GM15510 (cell line): ENCODE results near the gene CACNA1S.

ENCODE experiments used
- POLR2A ChIP-seq: IDR thresholded peaks from 3 replicates; pipeline ENCODE4 v1.6.1; 2011; ENCODE audit warnings: borderline replicate concordance; ENCODE audit not compliant: insufficient read length; ENCODE audit errors: extremely low read depth

The CACNA1S gene

DNA sequence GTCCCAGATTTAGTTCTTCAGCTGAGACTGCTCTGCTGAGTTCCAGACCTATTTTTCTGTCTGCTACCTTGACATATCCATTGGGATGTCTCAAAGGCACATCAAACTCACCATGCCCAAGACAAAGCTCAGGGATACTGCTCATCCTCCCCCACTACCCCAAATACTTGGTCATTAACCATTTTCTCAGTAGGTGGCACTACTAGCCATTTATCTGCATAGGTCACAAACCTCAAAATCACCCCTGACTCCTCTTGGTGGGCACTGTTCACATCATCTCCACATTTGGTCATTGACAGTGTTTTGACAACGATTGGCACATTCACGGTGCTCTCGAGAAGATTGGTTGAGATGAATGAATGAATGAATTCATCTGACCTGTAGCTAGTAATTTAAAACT lies 32.1 kb downstream of the CACNA1S start:
- TF ChIP-seq POLR2A = no peak

DNA sequence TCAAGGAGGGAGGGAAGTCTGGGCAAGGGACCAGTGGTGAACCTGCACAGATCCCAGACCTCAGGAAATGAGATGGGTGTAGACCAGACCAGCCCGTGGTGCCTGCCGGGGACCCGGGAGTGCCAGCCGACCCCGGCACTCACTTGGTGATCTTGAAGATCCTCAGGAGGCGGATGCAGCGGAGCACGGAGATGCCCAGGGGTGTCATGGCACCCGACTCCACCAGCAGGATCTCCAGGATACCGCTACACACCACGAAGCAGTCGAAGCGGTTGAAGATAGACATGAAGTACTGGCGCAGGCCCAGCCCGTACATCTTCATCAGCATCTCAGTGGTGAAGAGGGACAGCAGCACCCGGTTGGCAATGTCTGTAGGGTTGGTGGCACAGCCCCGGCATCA lies 34.5 kb downstream of the CACNA1S start:
- no peak for TF ChIP-seq POLR2A

DNA sequence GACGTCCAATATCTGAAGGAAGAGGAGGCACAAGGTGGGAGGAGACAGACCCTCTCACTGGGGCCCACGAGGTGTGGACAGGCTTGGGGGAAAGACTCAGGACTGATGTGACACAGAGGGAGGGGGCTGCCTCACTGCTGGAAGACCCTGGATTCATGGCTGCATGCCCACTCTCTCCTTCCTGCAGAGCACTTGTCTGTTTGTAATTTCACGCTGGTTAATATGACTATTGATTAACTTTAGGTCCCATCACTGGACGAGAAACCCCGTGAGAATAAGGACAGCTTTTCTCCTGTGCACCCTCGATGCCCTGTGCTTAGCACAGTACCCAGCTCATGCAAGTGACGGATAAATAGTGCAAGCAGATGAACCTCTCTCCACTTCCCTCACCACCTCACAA lies 35.1 kb downstream of the CACNA1S start:
- TF ChIP-seq POLR2A = no peak

DNA sequence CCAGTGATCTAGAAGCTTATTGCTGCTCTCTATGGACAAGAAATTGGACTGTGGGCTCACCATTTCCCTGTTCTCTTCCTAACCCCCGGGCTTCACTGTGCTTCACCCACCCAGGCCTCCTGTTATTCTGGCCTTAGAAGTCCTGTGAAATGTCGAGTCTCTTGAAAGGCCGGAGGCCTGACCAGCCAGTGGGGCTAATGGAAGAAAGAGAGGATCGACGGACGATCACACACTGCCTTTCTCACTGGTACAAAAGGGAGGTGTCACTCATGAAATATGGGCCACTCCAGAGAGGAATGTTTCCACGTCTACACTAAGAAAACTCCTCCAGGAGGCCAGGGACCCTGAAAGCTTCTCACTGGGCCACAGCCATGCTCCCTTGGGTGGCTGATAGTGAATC lies 36.1 kb downstream of the CACNA1S start:
- no peak for TF ChIP-seq POLR2A

DNA sequence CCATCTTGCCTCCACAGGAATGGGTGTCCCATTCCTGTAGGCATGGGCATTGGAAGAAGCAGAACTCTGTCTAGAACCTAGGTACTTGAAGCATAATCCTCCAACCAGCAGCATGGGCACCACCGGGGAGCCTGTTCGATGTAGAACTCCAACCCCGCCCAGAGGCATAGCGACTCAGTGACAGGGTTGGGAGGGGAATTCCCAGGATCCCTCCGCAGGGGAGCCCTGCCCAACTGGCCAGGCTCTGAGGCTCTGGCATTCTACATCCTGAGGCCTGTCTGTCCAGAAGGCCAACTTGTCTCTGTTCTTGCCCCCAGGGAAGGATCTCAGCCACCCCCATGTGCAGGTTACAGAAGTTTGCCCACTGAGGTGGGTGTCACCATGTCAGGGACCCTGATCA lies 38.2 kb downstream of the CACNA1S start:
- TF ChIP-seq POLR2A = no peak

DNA sequence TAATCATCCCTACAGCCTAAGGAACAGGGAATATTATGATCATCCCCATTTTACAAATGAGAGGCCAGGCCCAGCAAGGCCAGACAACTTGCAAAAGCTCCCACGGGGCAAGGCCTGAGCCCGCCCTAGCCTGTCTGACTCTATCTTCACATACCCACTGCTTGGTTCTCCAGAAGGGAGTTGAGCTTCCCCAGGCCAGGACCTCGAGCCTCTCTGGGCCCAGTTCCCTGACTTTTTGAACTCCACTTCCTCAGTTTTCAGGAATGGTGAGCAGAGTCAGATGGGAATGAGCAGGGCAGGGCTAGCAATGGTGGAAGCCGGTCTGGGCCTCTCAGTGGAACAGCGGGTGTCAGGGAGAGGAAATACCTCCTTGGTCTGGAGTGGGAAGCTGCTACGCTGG lies 39.3 kb downstream of the CACNA1S start:
- TF ChIP-seq POLR2A = no peak

DNA sequence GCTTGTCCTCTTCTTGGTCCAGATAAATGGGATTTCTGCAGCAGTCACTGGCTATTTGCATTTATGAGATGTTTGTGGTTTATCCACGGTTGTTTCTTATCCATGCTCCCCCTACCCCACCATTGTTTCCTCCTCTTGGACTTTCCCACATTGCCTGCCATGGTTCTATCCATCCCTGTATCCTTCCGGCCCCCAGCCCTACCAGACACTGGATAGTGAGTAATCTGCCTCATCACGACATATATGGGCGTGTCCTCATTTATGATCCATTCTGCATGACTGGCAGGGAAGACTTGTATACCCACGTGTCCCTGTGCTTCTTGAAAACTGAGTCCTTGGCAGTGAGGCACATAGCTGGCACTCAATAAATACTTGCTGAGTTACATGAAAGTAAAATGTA lies 40.1 kb downstream of the CACNA1S start:
- TF ChIP-seq POLR2A = no peak

DNA sequence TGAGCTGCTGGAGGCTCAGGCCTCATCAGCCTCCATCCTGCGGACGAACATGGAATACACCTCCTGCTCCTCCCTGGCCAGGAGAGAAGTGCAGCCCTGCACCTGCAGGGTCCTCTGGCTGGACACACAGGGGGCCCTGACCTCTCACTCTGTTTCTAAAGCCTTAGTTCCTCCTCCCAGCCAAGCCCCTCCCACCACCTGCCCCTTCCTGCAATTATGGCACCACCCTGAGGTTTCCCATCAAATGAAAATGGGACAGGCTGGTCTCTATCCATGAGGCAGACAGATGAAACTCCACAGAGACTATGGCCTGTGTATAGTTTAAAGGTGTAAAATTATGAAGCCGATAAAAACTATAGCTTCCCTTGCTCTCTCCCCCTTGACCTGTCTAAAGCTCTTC lies 42.6 kb downstream of the CACNA1S start:
- TF ChIP-seq POLR2A = no peak

DNA sequence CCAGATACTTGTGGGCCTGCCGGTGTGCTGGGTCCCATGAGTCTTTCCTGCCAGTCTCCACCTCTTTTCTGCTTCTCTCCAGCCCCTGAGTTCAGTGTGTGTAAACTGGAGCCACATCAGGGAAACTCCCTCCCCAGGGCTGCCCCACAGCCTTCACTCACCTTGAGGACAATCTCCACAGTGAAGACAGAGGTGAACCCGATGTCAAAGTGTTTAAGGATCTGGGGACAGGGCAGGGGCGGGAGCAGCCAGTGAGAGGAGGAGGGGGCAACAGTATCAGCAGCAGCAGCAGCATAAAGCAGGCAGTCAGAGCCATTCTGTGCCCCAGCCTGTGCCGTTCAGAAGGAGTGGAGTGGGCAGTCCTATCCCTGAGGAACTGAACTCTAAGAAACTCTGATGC lies 43.2 kb downstream of the CACNA1S start:
- no peak for TF ChIP-seq POLR2A

DNA sequence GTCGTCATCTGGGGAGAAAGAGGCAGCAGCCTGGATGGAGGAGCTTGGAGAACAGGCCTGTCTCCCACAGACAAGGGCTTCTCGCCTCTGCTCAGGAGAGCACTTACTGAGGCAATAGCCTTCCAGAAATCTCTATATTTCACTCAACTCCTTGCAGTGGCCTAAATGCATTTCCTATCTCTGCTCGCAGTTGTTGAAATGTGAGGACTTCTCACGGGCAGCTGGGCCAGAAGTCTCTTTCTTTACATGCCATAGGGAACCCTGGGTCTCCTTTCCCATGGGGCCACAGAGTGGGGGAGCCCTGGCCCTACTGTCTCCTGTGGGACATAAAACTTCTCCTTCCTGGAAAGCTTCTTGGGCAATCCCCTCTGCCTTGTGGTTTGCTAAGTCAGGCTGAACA lies 45.2 kb downstream of the CACNA1S start:
- no peak for TF ChIP-seq POLR2A

DNA sequence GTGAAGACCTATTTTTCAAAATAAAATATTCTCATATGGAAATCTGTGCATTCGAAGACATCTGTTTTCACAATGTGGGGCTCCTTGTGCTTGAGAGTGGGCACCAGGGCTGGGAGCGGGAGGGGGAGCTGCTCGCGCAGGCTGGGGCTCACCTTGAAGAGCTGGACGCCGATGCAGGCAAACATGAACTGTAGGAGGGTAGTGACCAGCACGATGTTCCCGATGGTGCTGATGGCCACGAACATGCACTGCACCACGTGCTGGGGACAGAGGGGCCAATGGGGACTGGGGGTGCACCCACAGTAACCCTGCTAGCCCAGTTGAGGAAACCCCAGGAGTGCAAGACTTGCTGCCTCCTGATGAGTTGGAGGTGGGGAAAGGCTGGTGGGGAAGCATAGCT lies 46.5 kb downstream of the CACNA1S start:
- TF ChIP-seq POLR2A = no peak

DNA sequence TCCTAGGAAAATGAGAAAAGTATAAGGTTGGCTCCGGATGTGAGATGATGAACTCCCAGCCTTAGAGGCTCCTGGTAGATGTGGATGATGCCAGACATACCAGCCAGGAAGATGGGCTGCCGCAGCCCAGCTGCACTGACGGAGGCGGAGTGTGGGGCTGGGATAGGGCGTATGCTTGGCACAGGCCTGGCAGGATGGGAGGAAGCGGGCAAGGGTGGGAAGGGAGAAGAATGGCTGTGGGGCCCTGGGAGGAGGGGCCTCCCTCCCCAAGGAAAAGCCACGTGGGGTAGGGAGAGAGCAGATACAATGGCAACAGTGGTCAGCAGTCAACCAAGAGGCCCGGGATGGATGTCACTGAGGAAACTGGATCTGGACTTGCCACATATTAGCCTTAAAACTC lies 47.4 kb downstream of the CACNA1S start:
- TF ChIP-seq POLR2A = no peak

DNA sequence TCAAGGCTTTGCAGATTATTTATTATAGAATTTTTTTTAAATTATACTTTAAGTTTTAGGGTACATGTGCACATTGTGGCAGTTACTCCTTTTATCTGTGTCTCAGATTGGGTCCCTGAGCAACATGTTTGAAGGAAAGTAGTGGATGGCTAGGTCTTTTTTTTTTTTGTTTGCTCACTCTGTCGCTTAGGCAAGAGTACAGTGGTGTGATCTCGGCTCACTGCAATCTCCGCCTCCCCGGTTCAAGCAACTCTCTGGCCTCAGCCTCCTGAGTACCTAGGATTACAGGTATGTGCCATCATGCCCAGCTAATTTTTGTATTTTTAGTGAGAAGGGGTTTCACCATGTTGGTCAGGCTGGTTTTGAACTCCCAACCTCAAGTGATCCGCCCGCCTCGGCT lies 49.1 kb downstream of the CACNA1S start:
- TF ChIP-seq POLR2A = no peak

DNA sequence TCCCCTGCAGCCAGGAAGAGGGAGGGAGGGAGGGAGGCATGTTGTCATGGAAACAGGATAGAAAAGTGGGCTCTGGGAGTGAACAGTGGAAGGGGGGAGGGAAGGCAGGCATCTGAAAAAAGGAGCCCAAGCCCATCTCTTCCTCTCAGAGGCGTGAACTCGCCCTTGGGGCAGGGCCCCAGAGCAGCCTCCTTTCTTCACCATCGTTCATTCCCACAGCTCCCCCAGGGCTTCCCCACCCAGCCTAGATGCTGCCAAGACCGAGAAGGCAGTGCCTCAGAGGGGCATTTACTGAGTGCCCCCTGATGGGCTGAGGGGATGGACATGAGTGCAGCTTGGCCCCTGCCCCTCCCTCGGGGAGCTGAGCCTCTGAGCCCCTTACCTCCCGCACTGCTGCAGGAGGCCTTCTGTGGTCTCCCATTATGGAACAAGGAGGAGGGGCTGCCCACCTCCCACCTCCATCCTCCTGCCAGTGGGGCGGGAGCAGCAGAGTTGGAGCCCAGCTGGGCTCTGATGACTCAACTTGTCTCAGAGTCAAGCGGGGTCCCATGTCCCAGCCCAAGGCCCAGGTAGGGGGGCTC lies 49.6 kb downstream of the CACNA1S start:
- no peak for TF ChIP-seq POLR2A

DNA sequence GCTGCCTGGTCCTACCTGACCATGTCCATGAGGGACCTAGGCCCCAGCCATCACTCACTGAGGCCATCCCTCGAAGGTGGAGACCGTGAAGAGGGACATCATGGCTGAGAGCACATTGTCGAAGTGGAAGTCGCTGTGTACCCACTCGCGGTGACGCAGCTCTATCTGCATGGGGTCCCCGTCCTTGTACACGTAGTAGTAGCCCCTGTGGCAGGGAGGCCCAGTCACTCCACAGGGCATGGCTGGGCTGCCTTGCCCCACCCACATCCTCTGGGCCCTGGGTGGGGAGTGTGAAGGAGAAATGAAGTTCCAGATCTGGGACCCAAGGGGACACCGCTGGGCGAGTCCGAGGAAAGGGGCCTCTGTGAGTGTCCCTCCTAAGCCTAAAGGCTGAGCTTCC lies 50.3 kb downstream of the CACNA1S start:
- no peak for TF ChIP-seq POLR2A

DNA sequence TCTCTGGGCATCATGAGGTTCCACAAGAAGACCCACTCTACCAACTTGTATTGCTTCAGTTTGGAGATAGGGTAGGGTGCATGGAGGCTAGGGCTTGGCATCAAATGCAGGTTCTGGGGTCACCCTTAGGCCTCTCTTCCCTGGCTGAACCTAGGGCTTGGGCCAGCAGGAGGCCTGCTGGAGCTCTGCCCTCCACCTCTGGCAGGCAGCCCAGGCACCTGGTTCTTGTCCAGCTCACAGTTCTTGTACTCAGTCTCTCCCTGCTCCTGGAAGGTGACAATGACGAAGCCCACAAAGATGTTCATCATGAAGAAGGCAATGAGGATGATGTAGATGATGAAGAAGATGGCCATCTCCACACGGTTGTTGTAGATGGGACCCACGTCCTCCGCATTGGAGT lies 51.2 kb downstream of the CACNA1S start:
- TF ChIP-seq POLR2A = no peak

DNA sequence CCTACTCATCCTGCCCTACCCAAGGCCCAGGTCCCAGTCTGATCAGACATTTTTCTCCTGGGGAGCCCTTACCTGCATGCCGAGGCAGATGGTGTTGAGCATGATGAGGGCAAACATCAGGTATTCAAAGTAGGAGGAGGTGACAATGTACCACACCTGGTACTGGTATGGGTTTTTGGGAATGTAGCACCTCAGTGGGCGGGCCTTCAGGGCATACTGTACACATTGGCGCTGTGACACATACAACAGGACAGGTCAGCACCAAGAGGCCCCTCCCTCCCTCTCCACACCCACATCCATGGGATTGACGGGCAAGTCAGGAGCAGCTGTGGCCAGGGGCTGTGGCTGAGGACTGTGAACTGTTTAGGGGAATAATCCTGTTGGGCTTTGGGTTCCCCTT lies 51.6 kb downstream of the CACNA1S start:
- no peak for TF ChIP-seq POLR2A
